Body of pancreas (tissue), 4 donors: ENCODE results near the gene AP4E1. TPM values are rescaled to one million over a fixed set of nuclear protein-coding genes. Genes with fewer than 3 reads are reported as not detected.
"Not testable (repeated sequence)": the region's sequence is repeated elsewhere in the genome, so short reads cannot be mapped to it uniquely, and the experiment has no call there.

Experiments used
- ATAC-seq: fragments of 150-250 bp; one replicate; pipeline ENCODE4 v1.9.1; 2016
- DNase-seq, 4 donors: peaks; one replicate each; pipeline ENCODE4 v3.0.0-alpha.2; 2019
- H3K27ac ChIP-seq, 4 donors: fragments of 200-600 bp; sonication (generic); 1 replicate in 3 of 4; 2 replicates in 1 of 4; pipeline versions ENCODE4 v1.5.1 to v1.6.1; 2016 to 2019; ENCODE audit warnings: mild to moderate bottlenecking in 1 of 4, mixed read lengths in 1 of 4, moderate library complexity in 1 of 4
- H3K27me3 ChIP-seq, 2 donors: fragments of 200-600 bp; sonication (generic); one replicate each; pipeline ENCODE4 v1.6.0; 2016; ENCODE audit warnings: mild to moderate bottlenecking in 1 of 2
- H3K36me3 ChIP-seq, 2 donors: fragments of 200-600 bp; sonication (generic); replicated peaks in 1 of 2; 2 replicates each; pipeline ENCODE4 v1.5.1; 2016; ENCODE audit warnings: low read depth in 2 of 2; ENCODE audit not compliant: insufficient read depth in 1 of 2
- H3K4me1 ChIP-seq: fragments of 200-600 bp; sonication (generic); one replicate; pipeline ENCODE4 v1.6.0; 2016
- H3K4me3 ChIP-seq, 2 donors: fragments of 200-600 bp; sonication (generic); 1 replicate in 1 of 2; 2 replicates in 1 of 2; pipeline ENCODE4 v1.5.1; 2016 to 2019
- H3K9me3 ChIP-seq, 3 donors: fragments of 200-600 bp; sonication (generic); 1 replicate in 2 of 3; 2 replicates in 1 of 3; pipeline ENCODE4 v1.5.1; 2016
- CTCF ChIP-seq, 7 experiments: fragments of 450-650 bp in 4 of 7; fragments of 200-600 bp in 3 of 7; sonication (generic) in 3 of 7; IDR thresholded peaks; one replicate each; pipeline ENCODE4 v1.5.1; 2016 to 2019; ENCODE audit warnings: antibody characterized with exemption in 7 of 7
- POLR2A ChIP-seq, 3 donors: fragments of 450-650 bp; IDR thresholded peaks; one replicate each; pipeline ENCODE4 v1.6.1; 2016; ENCODE audit warnings: antibody characterized with exemption in 3 of 3, mild to moderate bottlenecking in 2 of 3
- WGBS, 2 donors: methylation state at CpG; one replicate each; pipeline ENCODE4 v1.1.5; 2017; 5-methylcytosine and 5-hydroxymethylcytosine counted together
- intact Hi-C: fragments of 100-400 bp; cut with DNase I; formaldehyde crosslinking; loops from one replicate; pipeline ENCODE4 v1.15.1; 2023
- total RNA-seq, 2 donors: library from RNA; depleted of rRNA; stranded (reverse); fragments of >200 nt; gene quantifications; one replicate each; pipeline ENCODE4 v1.1.0, GENCODE V29; 2016

Gene AP4E1
- total RNA-seq, 2 donors from 2014 or later, result 3.4 to 3.6 TPM

- no peak for TF ChIP-seq POLR2A (IDR thresholded peaks at IDR 0.05)
- TF ChIP-seq CTCF (IDR thresholded peaks at IDR 0.05), result no peak
- Histone ChIP-seq H3K4me3 (no peak overlapping the region), H3K27ac (no peak overlapping the region), H3K4me1 (peaks cover 4% of the 10 kb centered on the region), H3K36me3 (no peaks in the 10 kb centered on the region), H3K27me3 (no peaks in the 10 kb centered on the region), H3K9me3 (no peaks in the 10 kb centered on the region)
- no peak for ATAC-seq
- intact Hi-C loops, result no loop called here
- no peak for DNase-seq
- 88 to 100% methylated on average over 1 of the region's 1 CpG for WGBS, 2 donors
Observed at GRCh38 chr15:51023499-51023898, 115.0 kb downstream of the AP4E1 start.

DNA sequence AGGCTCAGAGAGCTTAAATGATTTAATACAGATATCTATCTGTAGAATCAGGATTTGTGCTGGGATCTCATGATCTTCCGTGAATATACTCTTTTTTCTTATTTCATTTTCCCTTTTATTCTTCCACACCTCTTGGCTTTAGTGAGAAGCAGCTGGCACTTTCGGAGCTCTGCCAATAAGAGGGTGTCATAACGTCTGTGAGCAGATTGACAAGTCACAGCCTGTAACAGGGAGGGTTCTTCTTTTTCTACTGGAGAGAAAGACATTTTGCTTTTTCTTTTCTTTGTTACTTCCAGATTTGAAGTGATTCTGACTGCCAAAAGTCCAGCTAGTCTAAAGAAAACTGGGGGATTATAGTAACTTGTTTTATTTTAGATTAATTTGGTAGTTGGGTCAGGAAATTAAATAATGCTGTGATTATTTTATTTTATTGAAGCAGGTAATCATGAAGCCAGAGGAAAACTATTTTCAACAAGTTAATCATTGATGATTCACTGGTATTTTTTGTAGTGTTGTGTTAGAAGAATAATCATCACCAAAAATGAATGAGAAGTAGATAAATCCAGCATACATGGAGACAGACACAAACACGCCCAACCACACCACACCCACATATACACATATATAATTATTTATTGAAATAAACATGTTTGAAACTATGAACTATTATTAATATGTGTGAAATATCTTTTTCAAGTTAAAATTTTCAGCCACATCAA, 116.4 kb downstream of the AP4E1 start:
- H3K4me1 ChIP-seq, result peaks cover 4% of the 10 kb centered on the region
- WGBS, 2 donors, result 44 to 51% methylated on average over 4 of the region's 4 CpGs
- H3K9me3 ChIP-seq, result no peaks in the 10 kb centered on the region
- intact Hi-C loops, result no loop called here
- peak in 1 of 4 donors; percentile 8 for DNase-seq
- no peaks in the 10 kb centered on the region for H3K36me3 ChIP-seq
- TF ChIP-seq CTCF (IDR thresholded peaks at IDR 0.05), result no peak
- no peak for TF ChIP-seq POLR2A (IDR thresholded peaks at IDR 0.05)
- ATAC-seq, result no peak
- no peak overlapping the region for H3K27ac ChIP-seq
- no peaks in the 10 kb centered on the region for H3K27me3 ChIP-seq
- no peak overlapping the region for H3K4me3 ChIP-seq

DNA sequence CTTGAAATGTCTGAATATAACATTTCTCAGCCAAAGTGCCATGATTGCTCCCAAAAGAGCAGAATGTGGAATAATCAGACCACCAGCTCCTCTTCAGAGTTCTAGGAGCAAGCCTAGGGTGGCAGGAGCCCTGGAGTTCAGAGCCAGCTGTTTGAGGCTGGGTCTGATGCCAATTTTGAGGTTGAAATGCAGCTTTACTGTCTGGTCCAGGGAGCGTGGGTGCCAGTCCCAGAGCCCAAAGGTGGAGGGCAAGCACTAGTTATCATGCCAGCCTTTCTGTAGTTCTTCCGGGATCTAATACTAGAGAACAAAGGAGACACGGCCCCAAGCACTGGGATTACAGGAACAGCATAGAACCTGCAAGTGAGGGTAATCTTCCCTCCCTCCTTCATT, 117.0 kb downstream of the AP4E1 start:
- intact Hi-C loops, result no loop called here
- no peak for DNase-seq
- no peak for ATAC-seq
- TF ChIP-seq POLR2A (IDR thresholded peaks at IDR 0.05) (no peak), CTCF (IDR thresholded peaks at IDR 0.05) (no peak)
- 62 to 70% methylated on average over 3 of the region's 3 CpGs for WGBS, 2 donors
- no peaks in the 10 kb centered on the region for H3K36me3 ChIP-seq
- peaks cover 4% of the 10 kb centered on the region for H3K4me1 ChIP-seq
- H3K27me3 ChIP-seq, result no peaks in the 10 kb centered on the region
- no peaks in the 10 kb centered on the region for H3K9me3 ChIP-seq
- H3K27ac ChIP-seq, result no peak overlapping the region
- H3K4me3 ChIP-seq, result no peak overlapping the region

- no peaks in the 10 kb centered on the region for H3K27me3 ChIP-seq
- peak; percentile 23 to 78 (median 32) for DNase-seq
- no peaks in the 10 kb centered on the region for H3K36me3 ChIP-seq
- TF ChIP-seq POLR2A (IDR thresholded peaks at IDR 0.05) (no peak), CTCF (IDR thresholded peaks at IDR 0.05) (no peak)
- no peak overlapping the region for H3K4me3 ChIP-seq
- ATAC-seq, result no peak
- H3K4me1 ChIP-seq, result no peaks in the 10 kb centered on the region
- no peaks in the 10 kb centered on the region for H3K9me3 ChIP-seq
- no peak overlapping the region for H3K27ac ChIP-seq
- intact Hi-C loops, result no loop called here
- WGBS, 2 donors, result 70 to 88% methylated on average over 5 to 6 of the region's 6 CpGs
Observed at GRCh38 chr15:51030649-51031316, 122.3 kb downstream of the AP4E1 start.

GRCh38 chr15:51037474-51037873, 129.0 kb downstream of the AP4E1 start:
- H3K36me3 ChIP-seq, H3K27ac ChIP-seq, intact Hi-C loops, H3K9me3 ChIP-seq, H3K27me3 ChIP-seq, ATAC-seq, DNase-seq, H3K4me3 ChIP-seq, H3K4me1 ChIP-seq: not testable (repeated sequence)
- WGBS, 2 donors, result 95 to 97% methylated on average over 13 of the region's 13 CpGs
